ENCODE results near the gene SPART. TPM values are rescaled to one million over a fixed set of nuclear protein-coding genes. Genes with fewer than 3 reads are reported as not detected.
A peak's percentile ranks its signal among the peaks of the same experiment; 100 is the strongest.

Gene SPART, protein sequence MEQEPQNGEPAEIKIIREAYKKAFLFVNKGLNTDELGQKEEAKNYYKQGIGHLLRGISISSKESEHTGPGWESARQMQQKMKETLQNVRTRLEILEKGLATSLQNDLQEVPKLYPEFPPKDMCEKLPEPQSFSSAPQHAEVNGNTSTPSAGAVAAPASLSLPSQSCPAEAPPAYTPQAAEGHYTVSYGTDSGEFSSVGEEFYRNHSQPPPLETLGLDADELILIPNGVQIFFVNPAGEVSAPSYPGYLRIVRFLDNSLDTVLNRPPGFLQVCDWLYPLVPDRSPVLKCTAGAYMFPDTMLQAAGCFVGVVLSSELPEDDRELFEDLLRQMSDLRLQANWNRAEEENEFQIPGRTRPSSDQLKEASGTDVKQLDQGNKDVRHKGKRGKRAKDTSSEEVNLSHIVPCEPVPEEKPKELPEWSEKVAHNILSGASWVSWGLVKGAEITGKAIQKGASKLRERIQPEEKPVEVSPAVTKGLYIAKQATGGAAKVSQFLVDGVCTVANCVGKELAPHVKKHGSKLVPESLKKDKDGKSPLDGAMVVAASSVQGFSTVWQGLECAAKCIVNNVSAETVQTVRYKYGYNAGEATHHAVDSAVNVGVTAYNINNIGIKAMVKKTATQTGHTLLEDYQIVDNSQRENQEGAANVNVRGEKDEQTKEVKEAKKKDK
- total RNA-seq, result 10 to 100 TPM; 30.4 to 86.7 (median 47.9) TPM

DNA sequence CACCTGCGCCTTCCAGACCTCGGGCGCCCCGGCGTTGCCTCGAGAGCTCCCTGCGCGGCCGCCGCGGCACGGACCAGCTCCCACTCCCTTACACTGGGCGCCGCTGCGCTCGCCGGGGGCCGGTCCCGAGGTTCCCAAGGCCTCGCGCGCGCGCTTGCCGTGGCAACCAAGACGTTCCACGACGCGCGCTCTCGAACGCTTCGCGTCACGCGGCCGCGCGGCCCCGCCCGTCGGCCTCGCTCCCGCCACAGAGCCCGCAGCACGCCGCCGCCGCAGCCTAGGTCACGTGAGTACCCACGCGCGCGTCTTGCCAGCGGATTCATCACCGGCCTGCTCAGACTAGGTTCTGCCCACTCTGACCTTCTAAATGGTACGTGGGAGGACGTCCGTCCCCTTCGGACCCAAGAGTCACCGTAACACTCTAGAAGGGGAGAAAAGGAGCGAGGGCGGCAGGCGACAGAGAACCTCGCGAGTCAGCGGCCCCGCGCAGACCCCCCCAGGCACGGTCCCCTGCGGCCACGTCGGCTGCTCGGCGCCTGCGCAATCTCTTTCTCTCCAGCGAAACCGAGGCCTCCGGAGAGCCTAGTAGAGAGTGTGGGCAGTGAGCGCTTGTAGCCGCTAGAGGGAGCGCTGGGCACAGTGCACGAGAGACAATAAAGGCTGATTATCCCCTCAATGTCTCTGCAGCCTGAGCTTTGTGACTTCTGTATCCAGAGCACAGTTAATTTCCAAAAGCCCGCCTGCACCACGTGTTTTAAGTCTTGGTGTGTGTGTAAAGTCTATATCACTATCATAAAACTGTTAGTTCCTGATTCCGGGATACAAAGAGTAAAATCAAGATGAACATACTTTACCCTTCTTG, at the start of gene SPART:
Gene SPART, minus strand, starts transcription at position 173 of the 862 bp plus-strand sequence. CDS start 10,564 bp downstream, outside the sequence.
- peak; percentile 96 to 98 for ATAC-seq (ENCODE audit: low FRiP score in 2 of 2)
- Histone ChIP-seq H3K4me3 (peak within 1 kb of the TSS; percentile 68 to 88 (median 78)), H3K4me1 (peaks cover 10 to 32% (median 22%) of the 10 kb centered on the region in 4 donors), H3K9me3 (no peaks in the 10 kb centered on the region), H3K36me3 (no peaks in the 10 kb centered on the region), H3K27me3 (no peaks in the 10 kb centered on the region), H3K27ac (peak within 1 kb of the TSS; percentile 97 to 100 (median 98))
- peak; percentile 95 to 98 for DNase-seq
- peak in 1 of 4 donors; percentile 33 for TF ChIP-seq EP300 (IDR thresholded peaks at IDR 0.05)
- TF ChIP-seq, protein P1, sequence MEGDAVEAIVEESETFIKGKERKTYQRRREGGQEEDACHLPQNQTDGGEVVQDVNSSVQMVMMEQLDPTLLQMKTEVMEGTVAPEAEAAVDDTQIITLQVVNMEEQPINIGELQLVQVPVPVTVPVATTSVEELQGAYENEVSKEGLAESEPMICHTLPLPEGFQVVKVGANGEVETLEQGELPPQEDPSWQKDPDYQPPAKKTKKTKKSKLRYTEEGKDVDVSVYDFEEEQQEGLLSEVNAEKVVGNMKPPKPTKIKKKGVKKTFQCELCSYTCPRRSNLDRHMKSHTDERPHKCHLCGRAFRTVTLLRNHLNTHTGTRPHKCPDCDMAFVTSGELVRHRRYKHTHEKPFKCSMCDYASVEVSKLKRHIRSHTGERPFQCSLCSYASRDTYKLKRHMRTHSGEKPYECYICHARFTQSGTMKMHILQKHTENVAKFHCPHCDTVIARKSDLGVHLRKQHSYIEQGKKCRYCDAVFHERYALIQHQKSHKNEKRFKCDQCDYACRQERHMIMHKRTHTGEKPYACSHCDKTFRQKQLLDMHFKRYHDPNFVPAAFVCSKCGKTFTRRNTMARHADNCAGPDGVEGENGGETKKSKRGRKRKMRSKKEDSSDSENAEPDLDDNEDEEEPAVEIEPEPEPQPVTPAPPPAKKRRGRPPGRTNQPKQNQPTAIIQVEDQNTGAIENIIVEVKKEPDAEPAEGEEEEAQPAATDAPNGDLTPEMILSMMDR (IDR thresholded peaks at IDR 0.05), result peak; percentile 92 to 96 (median 94)
- peak in 3 of 4 donors; percentile 36 to 90 (median 87) for TF ChIP-seq POLR2A (IDR thresholded peaks at IDR 0.05)
- TF ChIP-seq POLR2AphosphoS5 (IDR thresholded peaks at IDR 0.05), result peak; percentile 26 to 63
- WGBS, 2 donors, result 1 to 5% methylated on average over 4 to 21 of the region's 86 CpGs

DNA sequence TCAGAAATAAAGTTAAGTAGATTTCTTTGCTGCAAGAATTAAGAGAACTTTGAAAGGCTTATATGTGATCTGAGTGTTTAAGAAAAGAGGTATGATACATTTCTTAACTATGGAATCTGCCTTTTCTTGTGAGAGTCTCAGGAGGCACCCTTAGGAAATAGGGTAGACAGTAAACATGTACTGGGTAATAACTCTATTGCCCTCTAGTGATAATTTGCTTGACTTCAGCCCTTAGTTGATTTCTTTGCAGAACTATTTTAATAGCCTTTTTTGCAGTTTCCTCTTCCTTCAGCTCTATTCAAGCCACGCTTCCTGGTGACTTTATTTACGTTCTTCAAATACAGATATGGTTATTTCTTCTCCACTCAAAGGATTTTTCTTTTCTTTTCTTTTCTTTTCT, 49.1 kb upstream of the SPART start:
- Histone ChIP-seq H3K36me3 (no peaks in the 10 kb centered on the region), H3K27me3 (no peaks in the 10 kb centered on the region), H3K4me3 (no peak overlapping the region), H3K4me1 (no peaks in the 10 kb centered on the region), H3K9me3 (no peaks in the 10 kb centered on the region), H3K27ac (no peak overlapping the region)
- peak in 1 of 2 donors; percentile 86 for ATAC-seq (ENCODE audit: low FRiP score in 2 of 2)
- TF ChIP-seq, protein P1 (IDR thresholded peaks at IDR 0.05), result peak in 2 of 6 experiments; percentile 15 to 42
- no peak for TF ChIP-seq EP300 (IDR thresholded peaks at IDR 0.05)
- 23 to 36% methylated on average over 2 of the region's 2 CpGs for WGBS, 2 donors
- no peak for DNase-seq

DNA sequence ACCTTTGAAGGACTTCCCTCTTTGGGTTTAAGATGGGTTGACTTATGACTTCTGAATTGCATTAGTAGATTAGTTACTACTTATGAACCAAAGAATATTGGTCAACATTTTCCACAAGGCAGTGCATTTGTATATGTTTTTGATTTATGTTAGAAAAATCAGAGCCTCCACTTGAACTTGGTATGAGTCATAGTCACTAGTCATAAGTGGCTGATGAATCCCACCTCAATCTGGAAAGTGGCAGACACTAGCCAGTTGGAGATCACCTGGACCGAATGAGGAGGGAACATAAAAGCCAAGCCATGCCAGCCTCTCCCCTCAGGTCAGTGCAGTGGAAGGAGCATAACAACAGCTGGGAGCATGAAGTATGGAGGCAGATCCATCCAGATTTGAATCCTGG, 39.3 kb upstream of the SPART start:
- Histone ChIP-seq H3K9me3 (no peaks in the 10 kb centered on the region), H3K4me3 (no peak overlapping the region), H3K27ac (no peak overlapping the region), H3K4me1 (no peaks in the 10 kb centered on the region), H3K36me3 (no peaks in the 10 kb centered on the region), H3K27me3 (no peaks in the 10 kb centered on the region)
- ATAC-seq (ENCODE audit: low FRiP score in 2 of 2) (no peak), DNase-seq (no peak)
- TF ChIP-seq POLR2AphosphoS5 (IDR thresholded peaks at IDR 0.05), result no peak
- TF ChIP-seq, protein P1 (IDR thresholded peaks at IDR 0.05), result no peak
- no peak for TF ChIP-seq EP300 (IDR thresholded peaks at IDR 0.05)
- no peak for TF ChIP-seq POLR2A (IDR thresholded peaks at IDR 0.05)
- WGBS, 2 donors, result 55 to 79% methylated on average over 1 of the region's 1 CpG

DNA sequence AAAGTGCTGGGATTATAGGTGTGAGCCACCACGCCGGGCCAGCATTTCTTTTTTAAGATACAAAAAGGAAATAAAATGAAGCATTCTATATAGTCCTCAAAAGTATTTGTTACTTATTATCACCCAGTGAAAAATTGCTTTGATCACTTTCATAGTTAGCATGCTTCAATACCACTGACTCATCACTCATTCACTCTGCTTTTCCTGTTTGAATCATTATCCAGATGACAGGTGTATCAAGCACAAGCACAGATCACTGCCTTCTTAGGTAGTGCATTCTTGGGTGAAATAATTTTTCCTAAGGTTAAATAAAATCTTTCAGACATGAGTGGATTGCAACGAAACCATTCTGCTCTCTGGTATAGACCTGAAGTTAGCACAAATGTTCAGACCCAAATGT, 35.8 kb upstream of the SPART start:
- no peaks in the 10 kb centered on the region for H3K4me1 ChIP-seq
- no peaks in the 10 kb centered on the region for H3K27me3 ChIP-seq
- no peak overlapping the region for H3K27ac ChIP-seq
- no peaks in the 10 kb centered on the region for H3K36me3 ChIP-seq
- 88 to 89% methylated on average over 3 of the region's 3 CpGs for whole genome bisulfite sequencing, 2 donors
- ATAC-seq (ENCODE audit: low FRiP score in 2 of 2), result no peak
- TF ChIP-seq EP300 (IDR thresholded peaks at IDR 0.05) (no peak), POLR2A (IDR thresholded peaks at IDR 0.05) (no peak), POLR2AphosphoS5 (IDR thresholded peaks at IDR 0.05) (no peak)
- TF ChIP-seq, protein P1 (IDR thresholded peaks at IDR 0.05), result no peak
- no peak for DNase-seq
- H3K9me3 ChIP-seq, result no peaks in the 10 kb centered on the region
- no peak overlapping the region for H3K4me3 ChIP-seq
